Inflammatory macrophage treated with lipopolysaccharide for 1 hour (primary cell): ENCODE measurements around the gene SLC25A40.
"Not testable (repeated sequence)": the region's sequence is repeated elsewhere in the genome, so short reads cannot be mapped to it uniquely, and the experiment has no call there.

ENCODE experiments used
- DNase-seq, 2 donors: peaks; one replicate each; pipeline ENCODE4 v3.0.0-alpha.2; 2020 to 2022

SLC25A40 gene

DNA sequence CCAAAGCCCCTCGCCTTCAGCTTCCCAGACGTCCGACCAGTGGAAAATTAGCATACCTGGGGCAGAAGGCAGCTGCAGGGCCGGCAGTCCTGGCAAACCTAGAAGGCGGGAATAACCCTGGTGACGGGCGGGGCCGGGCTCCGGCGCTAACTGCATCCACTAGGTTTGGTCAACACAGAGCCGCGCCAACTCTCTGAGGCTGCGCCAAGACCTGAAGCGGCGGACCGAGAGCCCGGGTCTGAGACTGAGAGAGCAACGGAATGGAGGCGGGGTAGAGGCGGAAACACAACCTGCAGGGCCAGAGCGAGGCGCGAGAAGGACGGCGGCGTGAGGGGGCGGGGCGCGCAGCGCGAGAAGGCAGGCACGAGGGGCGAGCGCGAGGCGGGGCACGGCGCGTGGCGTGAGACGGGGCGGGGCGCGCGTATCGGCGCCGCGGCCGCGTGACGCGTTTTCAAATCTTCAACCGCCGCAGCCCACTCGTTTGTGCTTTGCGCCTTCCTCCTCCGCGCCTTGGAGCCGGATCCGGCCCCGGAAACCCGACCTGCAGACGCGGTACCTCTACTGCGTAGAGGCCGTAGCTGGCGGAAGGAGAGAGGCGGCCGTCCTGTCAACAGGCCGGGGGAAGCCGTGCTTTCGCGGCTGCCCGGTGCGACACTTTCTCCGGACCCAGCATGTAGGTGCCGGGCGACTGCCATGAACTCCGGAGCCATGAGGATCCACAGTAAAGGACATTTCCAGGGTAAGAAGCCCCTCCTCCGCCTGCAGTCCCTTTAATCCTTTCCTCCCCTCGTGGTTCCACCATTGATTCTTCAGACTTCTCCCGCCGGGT, at the start of gene SLC25A40, which contains the start of gene DBF4:
Gene SLC25A40, minus strand, starts transcription at position 321 of the 829 bp plus-strand sequence. CDS start 17,633 bp downstream, outside the sequence.
Gene DBF4, plus strand, starts transcription at position 454 of the 829 bp plus-strand sequence. Its CDS starts 240 bp downstream, at position 694.
- DNase-seq, result peak; percentile 94 to 96

DNA sequence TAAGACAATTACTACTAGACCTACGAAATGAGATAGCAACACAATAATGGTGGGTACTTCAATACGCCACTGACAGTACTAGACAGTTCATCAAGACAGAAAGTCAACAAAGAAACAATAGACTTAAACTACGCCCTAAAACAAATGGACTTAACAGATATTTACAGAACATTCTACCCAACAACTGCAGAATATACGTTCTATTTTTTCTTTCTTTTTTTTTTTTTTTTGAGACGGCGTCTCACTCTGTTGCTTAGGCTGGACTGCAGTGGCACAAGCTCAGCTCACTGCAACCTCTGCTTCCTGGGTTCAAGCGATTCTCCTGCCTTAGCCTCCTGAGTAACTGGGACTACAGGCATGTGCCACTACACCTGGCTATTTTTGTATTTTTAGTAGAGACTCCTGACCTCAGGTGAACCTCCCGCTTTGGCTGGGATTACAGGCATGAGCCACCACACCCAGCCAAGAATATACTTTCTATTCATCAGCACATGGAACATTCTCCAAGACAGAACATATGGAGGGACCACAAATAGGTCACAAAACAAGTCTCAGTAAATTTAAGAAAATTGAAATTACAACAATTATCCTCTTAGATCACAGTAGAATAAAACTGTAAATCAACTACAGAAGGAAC, 46.7 kb upstream of the SLC25A40 start:
- DNase-seq, result not testable (repeated sequence)

DNA sequence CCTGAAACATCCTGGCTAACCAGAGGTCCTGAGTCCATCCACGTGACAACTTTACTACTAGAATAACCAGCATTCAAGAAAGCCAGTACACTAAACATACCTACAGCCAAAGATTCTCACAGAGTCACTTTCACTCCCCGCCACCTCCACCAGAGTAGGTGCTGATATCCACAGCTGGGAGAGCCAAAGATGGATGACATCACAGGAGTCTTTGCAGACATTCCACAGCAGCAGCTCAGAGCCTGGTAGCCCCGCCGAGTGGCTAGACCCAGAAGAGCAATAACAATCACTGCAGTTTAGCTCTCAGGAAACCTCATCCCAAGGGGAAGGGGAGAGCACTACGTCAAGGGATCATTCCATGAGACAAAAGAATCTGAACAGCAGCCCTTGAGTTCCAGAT, 44.4 kb upstream of the SLC25A40 start:
- no peak for DNase-seq

DNA sequence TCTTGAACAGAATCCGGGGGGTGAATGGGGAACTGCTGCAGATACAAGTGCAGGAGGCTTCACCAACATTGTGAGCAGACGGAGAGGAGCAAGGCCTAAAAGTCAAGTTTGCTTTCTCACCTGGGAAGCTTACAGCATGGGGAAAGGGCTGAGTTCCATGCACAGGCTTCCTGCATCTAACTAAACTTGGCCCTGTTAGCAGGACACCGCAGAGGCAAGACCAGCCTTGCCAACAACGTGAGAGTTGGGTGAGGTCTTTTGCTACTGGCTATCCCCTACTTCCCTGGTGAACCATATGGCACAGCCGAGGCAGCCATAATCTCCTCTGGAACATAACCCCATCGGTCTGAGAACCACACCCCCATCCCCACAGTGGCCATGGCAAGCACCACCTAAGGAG, 43.7 kb upstream of the SLC25A40 start:
- no peak for DNase-seq

DNA sequence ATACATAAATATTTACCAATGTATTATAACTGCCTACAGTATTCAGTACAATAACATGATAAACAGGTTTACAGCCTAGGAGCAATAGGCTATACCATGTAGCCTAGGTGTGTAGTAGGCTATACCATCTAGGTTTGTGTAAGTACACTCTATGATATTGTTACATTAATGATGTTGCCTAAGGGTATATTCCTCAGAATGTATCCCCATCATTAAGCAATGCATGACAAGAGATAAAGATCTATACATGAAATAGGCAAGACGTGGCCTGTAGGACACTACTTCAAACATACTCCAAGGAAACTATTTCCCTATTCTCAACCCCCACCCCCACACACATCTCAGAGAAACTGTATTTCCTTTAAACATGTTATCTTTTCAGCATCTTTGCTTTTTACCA, 42.6 kb upstream of the SLC25A40 start:
- no peak for DNase-seq

- peak; percentile 46 to 88 for DNase-seq
These were observed 36.0 kb upstream of the SLC25A40 start for GRCh38 chr7:87912121-87912520.

- not testable (repeated sequence) for DNase-seq
These were observed 32.7 kb upstream of the SLC25A40 start for GRCh38 chr7:87908814-87909213.

- not testable (repeated sequence) for DNase-seq
These were observed 31.2 kb upstream of the SLC25A40 start for GRCh38 chr7:87907136-87907906.

DNA sequence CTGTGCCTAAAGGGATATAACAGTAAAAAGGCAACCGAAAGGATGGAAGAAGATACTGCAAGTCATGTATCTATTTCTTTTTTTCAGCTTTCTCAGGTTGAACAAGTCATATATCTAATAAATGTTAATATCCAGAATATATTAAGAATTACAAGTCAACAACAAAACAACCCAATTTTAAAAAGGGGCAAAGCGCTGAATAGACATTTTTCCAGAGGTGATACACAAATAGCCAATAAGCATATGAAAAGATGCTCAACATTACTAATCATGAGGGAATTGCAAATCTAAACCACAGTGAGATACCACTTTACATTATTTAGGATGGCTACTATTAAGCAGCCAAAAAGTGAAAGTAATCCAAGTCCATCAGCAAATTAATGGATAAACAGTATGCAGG, 23.1 kb upstream of the SLC25A40 start:
- no peak for DNase-seq

GRCh38 chr7:87895363-87895762, 19.2 kb upstream of the SLC25A40 start:
- DNase-seq, result no peak

DNA sequence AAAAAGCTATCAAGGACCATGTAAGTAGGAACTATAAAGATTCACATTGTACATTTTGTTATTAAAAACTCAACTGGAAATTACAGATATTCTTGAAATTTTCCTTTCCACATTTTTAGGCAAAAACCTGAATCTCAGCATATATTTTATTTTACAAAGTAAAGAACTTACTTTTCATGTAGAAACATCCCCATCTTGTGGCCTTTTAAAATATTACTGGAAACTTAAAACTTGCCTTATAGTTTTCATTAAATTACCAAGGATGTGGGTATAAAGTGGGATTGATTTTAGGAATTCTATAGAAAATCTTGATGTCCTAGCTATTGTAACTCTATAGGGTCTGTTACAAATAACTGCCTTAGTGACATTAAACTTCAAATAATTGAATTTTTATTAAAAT, 10.7 kb upstream of the SLC25A40 start:
- DNase-seq, result peak in 1 of 2 donors; percentile 85

DNA sequence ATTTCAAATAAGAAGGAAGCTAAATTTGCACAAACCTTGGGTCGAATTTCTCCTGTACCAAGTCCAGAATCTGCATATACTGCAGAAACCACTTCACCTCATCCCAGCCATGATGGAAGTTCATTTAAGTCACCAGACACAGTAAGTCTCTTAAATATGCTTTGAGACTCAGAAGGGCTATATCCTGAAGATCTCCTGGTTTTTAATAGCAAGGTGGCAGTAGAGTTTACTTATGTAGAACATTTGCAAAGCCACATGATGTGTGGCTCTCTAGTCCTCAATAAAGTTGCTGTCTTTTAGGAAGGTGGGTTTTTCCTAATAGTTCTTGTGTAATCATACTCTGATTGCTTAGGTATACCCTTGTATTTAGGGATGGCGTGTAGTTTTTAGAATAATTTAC, 8.9 kb upstream of the SLC25A40 start:
- DNase-seq, result no peak

DNA sequence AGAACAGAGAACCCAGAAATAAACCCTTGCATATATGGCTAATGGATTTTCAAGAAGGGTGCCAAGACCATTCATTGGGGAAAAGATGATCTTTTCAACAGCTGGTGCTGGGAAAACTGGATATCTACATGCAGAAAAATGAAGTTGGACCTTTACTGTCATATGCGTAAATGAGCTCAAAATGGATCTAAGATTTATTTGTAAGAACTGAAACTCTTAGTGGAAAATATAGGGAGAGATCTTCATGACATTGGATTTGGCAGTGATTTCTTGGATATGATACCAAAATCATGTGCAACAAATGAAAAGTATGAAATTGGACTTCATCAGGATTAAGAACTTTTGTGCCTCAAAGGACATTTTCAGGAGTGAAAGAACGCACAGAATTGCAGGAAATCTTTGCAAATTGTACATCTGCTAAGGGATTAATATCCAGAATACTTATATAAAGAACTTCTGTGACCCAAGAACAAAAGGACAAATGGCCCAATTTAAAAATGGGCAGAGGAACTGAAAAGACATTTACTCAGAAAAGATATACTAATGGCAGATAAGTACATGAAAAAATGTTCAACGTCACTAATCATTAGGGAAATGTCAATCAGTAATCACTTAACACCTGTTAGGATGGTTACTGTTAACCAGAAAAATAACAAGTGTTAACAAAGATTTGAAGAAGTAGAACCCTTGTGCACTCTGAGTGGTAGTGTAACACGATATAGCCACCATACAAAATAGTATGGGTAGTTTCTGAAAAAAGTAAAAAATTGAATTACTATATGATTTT, 6.2 kb upstream of the SLC25A40 start:
- no peak for DNase-seq

DNA sequence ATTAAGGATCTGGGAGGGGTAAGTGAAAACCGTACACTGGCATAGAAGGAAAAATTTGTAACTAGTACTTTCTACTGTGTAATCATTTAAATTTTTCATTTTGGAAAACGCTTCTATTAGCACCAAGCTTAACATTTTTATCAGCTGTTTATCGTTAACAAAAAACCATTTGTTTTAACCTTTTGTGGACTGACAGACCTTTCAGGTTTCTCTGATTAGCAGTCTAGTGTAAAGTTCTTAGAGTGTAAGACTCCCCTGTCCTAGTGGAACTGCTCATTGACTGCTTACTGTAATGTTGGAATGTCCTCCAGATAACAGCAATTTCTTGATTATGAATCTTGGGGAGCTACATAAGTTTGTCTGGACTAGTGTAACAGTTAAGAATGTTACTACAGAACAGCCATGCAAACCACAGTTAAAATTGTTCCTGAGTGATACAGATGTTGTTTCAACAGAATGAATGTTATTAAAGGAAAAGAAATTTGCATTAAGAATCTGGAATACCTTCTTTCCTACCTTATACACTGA, 2.1 kb upstream of the SLC25A40 start:
- DNase-seq, result peak in 1 of 2 donors; percentile 19

GRCh38 chr7:87877366-87878040, 1.3 kb upstream of the SLC25A40 start:
- DNase-seq, result no peak

DNA sequence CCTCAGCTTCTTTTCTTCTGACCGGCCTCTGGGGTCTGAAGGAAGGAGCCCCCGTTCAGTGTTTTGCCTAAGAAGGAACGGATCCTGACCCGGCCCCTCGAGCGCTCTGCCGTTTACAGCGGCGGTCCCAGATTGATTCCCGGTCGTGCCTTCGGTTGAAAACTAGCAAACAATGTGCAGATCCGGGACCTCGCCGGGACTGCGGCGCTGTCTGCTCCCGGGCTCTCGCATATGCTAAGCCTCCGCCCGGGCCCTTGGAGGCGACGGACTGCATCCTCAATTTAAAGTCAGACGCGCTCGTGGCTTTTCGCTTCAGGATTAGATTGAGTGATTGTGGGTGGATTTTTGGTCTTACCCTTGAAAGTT, 692 bp upstream of the SLC25A40 start:
- DNase-seq, result peak; percentile 46 to 51

DNA sequence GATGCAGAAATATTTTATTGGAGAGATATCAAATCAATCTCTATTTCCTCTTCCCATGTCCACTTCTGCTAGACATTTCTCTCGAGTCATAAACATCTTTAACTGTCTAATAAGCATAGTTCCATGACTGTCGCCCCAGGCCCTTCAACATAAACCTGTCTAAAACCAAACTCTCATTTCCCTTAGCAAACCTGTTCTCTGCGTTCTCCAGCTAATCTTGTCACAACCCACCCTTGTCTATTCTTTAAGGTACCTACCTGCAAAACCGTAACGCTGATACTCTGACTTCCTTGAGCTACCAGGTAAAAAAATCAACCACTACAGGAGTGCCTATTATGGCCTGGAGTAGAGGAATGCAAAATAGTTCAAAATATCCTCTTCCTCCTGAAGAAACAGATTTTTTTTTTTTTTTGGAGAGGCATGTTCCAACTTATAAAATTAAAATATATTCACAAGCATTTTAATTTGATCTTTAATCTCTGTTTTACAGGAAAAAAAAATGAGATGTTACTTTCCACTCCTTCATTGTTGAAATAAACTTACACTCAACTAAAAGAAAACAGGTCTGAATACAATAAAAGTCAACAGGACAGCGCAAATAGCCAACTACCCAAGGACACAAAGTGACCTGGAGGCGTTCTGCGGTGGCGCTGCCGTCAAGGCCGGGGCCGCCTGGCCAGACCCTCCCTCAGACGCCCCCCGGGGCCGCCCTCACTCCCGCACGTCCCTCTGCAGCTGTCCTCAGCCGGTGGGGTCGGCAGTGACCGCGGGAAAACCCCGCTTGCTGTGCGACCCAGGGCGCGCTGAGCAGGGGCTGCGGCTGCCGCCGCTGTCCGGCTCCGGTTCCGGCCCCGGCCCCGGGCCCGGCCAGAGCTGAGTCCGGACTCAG, 765 bp downstream of the SLC25A40 start:
- peak in 1 of 2 donors; percentile 27 for DNase-seq

DNA sequence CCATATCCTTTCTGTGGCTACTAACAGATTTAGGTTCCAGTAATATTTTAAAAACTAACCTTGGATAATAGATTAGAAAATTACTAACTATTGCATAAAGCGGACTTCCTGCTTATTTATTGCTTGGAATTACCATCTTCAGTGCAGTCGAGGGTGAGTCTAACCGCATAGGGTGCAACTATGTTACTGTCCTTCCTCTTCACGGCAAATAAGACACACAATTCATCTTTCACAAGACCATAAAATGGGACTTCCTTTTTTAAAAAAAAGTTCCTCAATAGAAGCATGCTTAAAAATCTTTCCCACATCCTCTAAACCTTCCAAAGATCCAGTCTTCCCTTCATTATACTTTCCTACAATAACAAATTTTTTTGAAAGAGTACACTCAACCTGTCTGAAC, 2.1 kb downstream of the SLC25A40 start:
- DNase-seq, result peak; percentile 86 to 94

DNA sequence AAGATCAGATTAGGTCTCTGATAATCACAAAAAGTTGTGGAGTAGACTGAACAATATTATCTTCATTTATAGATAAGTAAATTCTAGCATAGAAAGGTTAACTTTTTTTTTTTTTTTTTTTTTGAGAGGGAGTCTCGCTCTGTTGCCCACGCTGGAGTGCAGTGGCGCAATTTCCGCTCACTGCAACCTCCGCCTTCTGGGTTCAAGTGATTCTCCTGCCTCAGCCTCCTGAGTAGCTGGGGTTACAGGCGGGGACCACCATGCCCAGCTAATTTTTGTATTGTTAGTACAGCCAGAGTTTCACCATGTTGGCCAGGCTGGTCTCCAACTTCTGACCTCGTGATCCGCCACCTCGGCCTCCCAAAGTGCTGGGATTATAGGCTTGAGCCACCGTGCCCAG, 2.8 kb downstream of the SLC25A40 start:
- peak; percentile 12 to 21 for DNase-seq

DNA sequence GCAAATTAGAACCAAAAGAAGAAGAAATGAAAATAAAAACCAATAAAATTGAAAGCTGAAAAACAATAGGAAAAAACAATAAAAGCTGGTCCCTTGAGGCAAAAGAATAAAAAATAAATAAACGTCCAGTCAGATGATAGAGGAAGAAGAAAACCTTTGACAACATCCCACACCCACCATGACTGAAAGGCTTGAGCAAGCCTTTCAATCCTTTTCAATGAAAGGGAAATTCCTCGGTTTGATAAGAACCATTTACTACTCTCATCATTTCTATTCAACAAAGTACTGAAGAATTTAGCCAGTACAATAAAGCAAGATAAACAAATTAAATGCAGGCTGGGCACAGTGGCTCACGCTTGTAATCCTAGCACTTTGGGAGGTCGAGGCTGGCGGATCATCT, 3.8 kb downstream of the SLC25A40 start:
- peak; percentile 87 to 91 for DNase-seq

- DNase-seq, result no peak
These were observed 5.7 kb downstream of the SLC25A40 start for GRCh38 chr7:87870471-87870870.
